ENCODE results near the gene SLC13A4. TPM values are rescaled to one million over a fixed set of nuclear protein-coding genes. Genes with fewer than 3 reads are reported as not detected.

SLC13A4 gene
- total RNA-seq, 4 donors from 2014 or later, result 0.23 to 1.1 (median 0.49) TPM

- H3K4me3 ChIP-seq (ENCODE audit: low read depth, poor library complexity, severe bottlenecking), result no peak overlapping the region
- DNase-seq (ENCODE audit: low spot score in 2 of 2), result no peak
- WGBS, 2 donors, result 85% methylated on average over 9 of the region's 9 CpGs
- TF ChIP-seq CTCF (IDR thresholded peaks at IDR 0.05) (no peak), POLR2A (IDR thresholded peaks at IDR 0.05) (no peak)
- intact Hi-C loops (cut with DNase I; ENCODE audit: low total_unique reads), result no loop called here
Measured at GRCh38 chr7:135685306-135686084, 42.5 kb downstream of the SLC13A4 start.

- no peak overlapping the region for H3K4me3 ChIP-seq (ENCODE audit: low read depth, poor library complexity, severe bottlenecking)
- WGBS, 2 donors, result 90 to 94% methylated on average over 5 of the region's 5 CpGs
- TF ChIP-seq POLR2A (IDR thresholded peaks at IDR 0.05) (no peak), CTCF (IDR thresholded peaks at IDR 0.05) (no peak)
- intact Hi-C loops (cut with DNase I; ENCODE audit: low total_unique reads), result no loop called here
- DNase-seq (ENCODE audit: low spot score in 2 of 2), result no peak
Measured at GRCh38 chr7:135684699-135685098, 43.3 kb downstream of the SLC13A4 start.

- 48% methylated on average over 3 of the region's 3 CpGs for WGBS, 2 donors
- DNase-seq (ENCODE audit: low spot score in 2 of 2), result no peak
- intact Hi-C loops (cut with DNase I; ENCODE audit: low total_unique reads), result no loop called here
Measured at GRCh38 chr7:135684136-135684535, 43.9 kb downstream of the SLC13A4 start.

GRCh38 chr7:135683609-135684008, 44.4 kb downstream of the SLC13A4 start:
- 40 to 55% methylated on average over 3 of the region's 3 CpGs for WGBS, 2 donors
- TF ChIP-seq CTCF (IDR thresholded peaks at IDR 0.05) (no peak), POLR2A (IDR thresholded peaks at IDR 0.05) (no peak)
- H3K4me3 ChIP-seq (ENCODE audit: low read depth, poor library complexity, severe bottlenecking), result no peak overlapping the region
- intact Hi-C loops (cut with DNase I; ENCODE audit: low total_unique reads), result no loop called here
- DNase-seq (ENCODE audit: low spot score in 2 of 2), result no peak

More at GRCh38 chr7:135684136-135684535, 43.9 kb downstream of the SLC13A4 start:
- TF ChIP-seq CTCF (IDR thresholded peaks at IDR 0.05), result no peak
- TF ChIP-seq POLR2A (IDR thresholded peaks at IDR 0.05), result no peak
- no peak overlapping the region for H3K4me3 ChIP-seq (ENCODE audit: low read depth, poor library complexity, severe bottlenecking)

GRCh38 chr7:135682191-135682590, 45.8 kb downstream of the SLC13A4 start:
- WGBS, 2 donors, result 50 to 64% methylated on average over 3 of the region's 3 CpGs
- DNase-seq (ENCODE audit: low spot score in 2 of 2), result no peak
- intact Hi-C loops (cut with DNase I; ENCODE audit: low total_unique reads), result no loop called here
- TF ChIP-seq CTCF (IDR thresholded peaks at IDR 0.05), result no peak
- no peak for TF ChIP-seq POLR2A (IDR thresholded peaks at IDR 0.05)
- H3K4me3 ChIP-seq (ENCODE audit: low read depth, poor library complexity, severe bottlenecking), result no peak overlapping the region

GRCh38 chr7:135681762-135682161, 46.2 kb downstream of the SLC13A4 start:
- intact Hi-C loops (cut with DNase I; ENCODE audit: low total_unique reads), result no loop called here
- no peak for DNase-seq (ENCODE audit: low spot score in 2 of 2)
- WGBS, 2 donors, result 79 to 92% methylated on average over 5 of the region's 5 CpGs
- H3K4me3 ChIP-seq (ENCODE audit: low read depth, poor library complexity, severe bottlenecking), result no peak overlapping the region
- TF ChIP-seq CTCF (IDR thresholded peaks at IDR 0.05), result no peak
- TF ChIP-seq POLR2A (IDR thresholded peaks at IDR 0.05), result no peak

Measured in lower leg skin (tissue), 4 donors.